NCI-H1092 (cell line): ENCODE measurements around the gene GRK1.

Experiments
- DNase-seq: peaks from one replicate; lab custom pipeline; 2025; lab: John Stamatoyannopoulos, UW

Gene GRK1

DNA sequence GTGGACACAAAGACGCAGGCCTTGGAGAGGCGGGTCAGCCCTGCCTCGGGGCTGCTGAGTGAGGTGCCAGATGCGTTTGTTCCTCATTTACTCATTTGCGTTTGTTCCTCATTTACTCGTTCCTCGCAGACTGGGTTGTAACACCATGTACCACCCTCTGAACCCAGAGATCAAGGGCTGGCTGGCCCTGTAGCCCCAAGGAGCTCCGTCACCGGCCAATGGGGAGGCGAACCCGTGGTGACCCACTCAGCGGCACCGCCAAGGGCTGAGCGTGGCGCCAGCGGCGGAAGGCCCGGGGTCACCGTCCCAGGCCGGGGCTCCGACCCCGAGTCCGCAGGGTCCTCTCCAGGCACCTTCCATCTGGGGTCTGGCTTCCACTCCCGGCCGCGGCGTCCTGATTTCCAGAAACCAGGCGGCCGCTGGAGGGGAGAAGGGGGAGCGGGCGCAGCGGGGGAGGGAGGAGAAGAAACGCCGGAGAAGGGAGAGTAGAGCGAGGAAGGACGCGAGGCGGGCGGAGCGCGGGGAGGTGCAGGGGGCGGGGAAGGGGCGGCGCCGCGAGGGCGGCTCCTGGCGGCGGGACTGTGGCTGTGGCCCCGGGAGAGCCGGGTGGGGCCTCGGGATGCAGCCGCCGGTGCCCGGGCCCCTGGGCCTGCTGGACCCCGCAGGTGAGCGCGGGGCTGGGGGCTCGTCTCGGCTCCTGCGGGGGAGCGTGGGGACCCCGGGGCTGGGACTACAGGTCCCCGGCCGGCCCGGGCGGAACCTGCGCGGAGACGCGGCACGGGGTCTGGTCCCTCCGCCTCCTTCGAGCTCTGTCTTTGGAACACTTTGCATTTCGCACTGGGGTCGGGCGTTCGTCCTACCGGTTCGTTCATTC is 91.9 kb downstream of the GRK1 start, which contains the start of gene TMEM255B:
TSS of gene TMEM255B (plus strand) at position 576 of the 874 bp plus-strand sequence. CDS start at position 620, 44 bp downstream.
- peak; percentile 45 for DNase-seq

DNA sequence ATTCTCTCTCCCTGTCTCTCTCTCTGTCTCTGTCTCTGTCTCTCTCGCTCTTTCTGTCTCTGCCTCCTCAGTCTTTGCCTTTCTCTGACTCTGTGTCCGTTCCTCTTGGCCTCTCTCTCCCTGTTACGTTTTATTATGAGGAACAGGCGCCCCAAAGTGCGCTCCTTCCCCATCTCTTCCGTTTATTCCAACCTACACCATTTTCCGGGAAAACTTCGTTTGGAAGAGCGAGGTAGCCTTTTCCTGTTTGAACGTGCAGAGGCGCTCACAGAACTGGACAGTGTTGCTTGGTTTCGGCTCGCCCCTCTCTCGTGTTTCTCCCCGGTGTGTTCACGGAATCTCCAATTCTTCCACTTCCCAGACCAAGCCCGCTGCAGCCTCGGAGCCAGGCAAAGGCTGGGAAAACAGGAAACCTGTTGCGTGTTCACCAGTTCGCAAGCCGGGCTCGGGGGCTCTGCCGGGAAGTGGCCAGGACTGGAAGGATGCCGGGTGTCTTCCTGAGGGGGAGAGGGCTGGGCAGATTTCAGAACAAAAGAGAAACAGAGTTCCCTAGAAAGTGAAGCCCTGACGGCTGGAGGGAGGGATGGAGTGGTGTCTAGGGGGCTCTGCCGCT is 92.6 kb downstream of the GRK1 start:
- DNase-seq, result no peak

GRCh38 chr13:113761136-113761535 is 94.1 kb downstream of the GRK1 start:
- no peak for DNase-seq

GRCh38 chr13:113762075-113762474 is 95.1 kb downstream of the GRK1 start:
- DNase-seq, result no peak

- no peak for DNase-seq
These were observed 95.5 kb downstream of the GRK1 start for GRCh38 chr13:113762538-113762937.

DNA sequence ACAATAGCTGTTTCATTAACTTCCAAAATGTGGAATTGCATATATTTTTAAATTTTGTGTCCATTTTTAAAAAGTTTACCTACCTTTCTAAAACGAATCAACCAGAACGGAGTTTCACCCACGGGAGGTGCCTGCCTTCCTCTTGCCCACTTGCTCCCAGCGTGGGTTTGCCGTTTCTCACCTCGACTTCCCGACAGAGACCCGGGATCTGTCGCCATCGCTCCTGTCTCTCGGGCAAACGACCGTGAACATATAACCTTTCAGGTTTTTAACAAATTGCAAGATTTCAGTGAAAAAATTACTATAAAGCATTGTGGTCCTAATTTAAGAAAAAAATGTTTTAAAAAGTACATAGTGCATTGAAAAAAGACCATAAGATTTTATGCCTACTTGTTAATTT is 96.2 kb downstream of the GRK1 start:
- DNase-seq, result no peak

GRCh38 chr13:113763961-113764792 is 97.2 kb downstream of the GRK1 start:
- no peak for DNase-seq

GRCh38 chr13:113764793-113765563 is 98.0 kb downstream of the GRK1 start:
- DNase-seq, result no peak

DNA sequence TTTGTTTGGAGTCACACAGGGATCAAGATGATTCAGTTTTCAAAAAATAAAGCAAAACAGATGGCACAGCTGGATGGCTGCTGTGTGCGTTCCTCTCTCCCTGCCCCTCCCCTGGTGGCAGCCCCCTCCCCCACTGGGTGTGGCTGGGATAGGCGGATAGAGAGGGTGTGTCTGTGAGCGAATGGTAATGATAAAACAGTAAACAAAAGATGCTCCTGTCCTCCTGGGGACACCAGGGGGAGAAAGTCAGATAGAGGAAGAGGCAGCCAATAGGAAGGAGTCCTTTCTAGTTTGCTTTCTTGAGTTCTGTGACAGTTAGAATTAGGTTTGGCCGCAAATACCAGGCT is 98.5 kb downstream of the GRK1 start:
- DNase-seq, result no peak

DNA sequence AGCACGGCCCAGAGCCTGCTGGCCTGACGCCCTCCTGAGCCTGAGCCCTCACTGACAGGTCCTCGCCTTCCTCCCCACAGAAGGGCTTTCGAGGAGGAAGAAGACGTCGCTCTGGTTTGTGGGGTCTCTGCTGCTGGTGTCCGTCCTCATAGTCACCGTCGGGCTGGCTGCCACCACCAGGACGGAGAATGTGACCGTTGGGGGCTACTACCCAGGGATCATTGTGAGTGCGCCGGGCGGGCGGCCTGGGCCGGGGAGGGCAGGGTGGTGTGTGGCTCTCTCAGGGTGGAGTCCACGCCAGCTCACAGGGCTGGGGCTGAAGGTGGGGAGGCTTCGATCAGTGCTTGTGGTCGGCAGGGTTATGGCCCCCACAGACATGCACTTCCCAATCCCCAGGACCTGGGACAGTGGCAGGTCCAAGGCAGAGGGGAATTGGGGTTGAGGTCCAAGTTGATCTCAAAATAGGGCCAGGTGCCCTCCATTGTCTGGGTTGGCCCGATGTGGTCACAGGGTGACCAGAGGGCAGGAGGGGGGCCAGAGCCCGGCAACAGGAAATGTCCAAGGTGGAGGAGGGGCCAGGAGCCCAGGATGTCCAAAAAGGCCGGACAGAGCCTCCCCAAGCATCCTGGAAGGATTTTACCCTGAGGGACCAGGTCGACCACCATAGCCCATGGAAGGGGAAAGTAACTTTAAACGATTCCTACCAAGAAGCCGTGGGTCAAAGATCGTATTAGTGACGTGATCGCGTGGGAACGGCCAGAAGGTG is 99.2 kb downstream of the GRK1 start:
- DNase-seq, result no peak

DNA sequence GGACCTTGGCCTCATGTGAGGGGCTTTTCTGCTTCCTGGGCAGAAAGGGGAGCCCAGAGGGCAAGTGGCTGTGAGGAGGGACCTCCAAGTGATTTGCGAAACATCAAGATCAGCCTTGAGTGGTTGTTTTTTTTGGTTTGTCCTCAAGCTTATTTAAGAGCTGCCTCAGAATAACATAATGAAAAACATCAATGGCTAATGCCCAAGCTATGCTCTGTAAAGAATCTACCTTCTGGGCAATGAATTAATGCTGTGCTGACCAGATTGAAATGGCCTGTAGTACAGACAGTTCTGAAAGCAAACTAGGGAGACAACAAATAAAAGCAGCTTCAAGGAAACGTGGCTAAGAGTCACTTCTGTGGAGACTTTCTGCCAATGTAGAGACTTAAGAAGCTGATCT is 100.3 kb downstream of the GRK1 start:
- DNase-seq, result no peak

DNA sequence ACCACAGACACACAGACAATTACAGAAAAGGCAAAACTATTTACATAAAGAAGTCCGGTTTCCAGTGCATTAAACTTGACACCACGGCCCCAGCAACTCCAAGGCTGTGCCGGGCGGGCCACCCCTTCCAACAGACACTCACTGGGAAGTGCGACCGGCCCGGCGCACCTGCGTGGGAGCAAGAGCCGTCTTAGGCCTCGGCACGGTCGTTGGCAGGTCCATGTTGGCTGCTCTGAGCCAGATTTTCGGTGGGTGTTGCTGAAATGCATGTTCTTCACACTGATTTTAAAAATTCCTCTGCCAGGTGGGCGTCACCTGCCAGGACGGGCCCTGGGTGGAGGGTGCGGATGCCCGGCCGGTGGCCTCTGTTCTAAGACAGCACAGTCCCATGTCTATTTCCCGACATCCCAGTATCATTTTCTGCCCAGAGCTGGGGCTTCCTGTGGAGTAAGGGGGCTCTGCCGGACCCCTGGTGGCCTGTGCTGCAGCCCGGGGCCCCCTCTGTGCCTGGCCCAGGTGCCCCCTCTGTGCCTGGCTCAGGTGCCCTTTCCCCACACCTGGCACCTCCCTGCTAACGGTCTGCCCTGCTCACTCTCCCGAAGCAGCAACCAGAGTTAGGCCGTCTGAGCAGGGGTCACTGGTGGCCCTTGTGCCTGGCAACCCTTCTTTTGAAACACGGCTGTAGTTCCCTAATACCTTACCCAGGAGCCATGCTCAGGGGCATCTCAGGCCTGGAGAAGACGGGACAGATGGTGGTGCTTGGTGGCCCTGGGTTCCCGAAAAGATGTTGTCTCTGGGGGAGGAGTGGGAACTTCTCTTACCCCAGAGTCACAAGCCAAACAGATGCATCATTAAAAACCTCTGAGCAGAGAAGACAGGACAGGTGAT is 101.2 kb downstream of the GRK1 start:
- DNase-seq, result no peak

DNA sequence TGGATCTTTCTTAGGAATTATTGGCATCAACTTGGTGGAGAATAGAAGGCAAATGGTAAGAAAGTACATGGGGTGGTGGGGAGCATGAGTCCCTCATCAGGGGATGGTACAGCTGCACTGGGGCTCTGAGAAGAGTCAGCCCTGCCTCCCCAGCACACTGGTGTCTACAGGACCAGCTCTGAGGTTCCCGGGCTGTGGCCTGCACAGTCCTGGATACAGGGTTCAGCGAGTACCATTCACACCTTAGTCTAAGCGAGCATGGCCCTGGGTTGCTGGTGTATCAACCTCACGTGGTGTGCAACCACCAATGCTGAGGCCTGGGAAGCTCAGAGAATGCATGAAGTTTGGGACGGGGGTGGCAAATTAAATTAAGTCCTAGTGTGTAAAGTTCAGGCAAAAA is 102.1 kb downstream of the GRK1 start:
- DNase-seq, result no peak

- DNase-seq, result no peak
These were observed 102.9 kb downstream of the GRK1 start for GRCh38 chr13:113769881-113770280.

GRCh38 chr13:113770441-113770840 is 103.4 kb downstream of the GRK1 start:
- DNase-seq, result no peak

DNA sequence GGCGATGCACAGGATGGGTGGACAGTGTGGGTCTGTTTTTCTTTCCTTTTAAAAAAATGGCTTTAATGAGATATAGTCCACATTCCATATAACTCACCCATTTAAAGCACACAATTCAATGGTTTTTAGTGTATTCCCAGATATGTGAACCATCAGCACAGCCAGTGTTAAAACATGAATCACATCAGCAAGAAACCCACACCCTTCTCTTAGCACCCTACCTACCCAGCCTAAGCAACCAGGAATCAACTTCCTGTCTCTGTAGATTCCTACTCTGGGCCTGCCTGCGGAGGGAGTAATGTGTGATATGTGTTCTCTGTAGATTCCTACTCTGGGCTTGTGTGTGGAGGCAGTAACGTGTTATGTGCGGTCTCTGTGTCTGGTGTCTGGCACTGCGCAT is 103.9 kb downstream of the GRK1 start:
- no peak for DNase-seq

DNA sequence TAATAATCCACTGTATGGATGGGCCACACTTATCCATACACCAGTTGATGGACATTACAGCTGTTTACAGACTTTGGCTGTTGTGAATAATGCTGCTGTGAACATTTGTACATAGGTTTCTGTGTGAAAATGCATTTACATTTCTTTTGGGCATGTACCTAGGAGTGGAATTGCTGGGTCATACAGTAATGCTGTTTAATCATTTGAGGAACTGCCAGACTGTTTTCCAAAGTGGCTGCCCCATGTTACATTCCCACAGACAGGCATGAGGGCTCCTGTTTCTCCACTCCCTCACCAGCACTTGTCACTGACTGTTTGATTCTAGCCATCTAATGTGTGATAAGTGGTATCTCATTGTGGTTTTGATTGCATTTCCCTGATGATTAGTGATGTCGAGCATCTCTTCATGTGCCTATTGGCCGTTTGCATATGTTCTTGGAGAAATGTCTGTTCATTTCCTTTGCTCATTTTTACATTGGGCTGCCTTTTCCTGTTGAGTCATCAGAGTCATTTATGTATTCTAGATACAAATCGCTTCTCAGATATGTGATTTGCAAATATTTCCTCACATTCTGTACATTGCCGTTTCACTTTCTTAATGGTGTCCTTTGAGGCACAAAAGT is 104.8 kb downstream of the GRK1 start:
- DNase-seq, result no peak

GRCh38 chr13:113774177-113775107 is 107.4 kb downstream of the GRK1 start:
- DNase-seq, result no peak
